Esophagus squamous epithelium (tissue), 5 donors: Measurements from ENCODE around the gene RETN. TPM values are rescaled to one million over a fixed set of nuclear protein-coding genes. Genes with fewer than 3 reads are reported as not detected.

ENCODE experiments used
- DNase-seq: peaks from one replicate; lab custom pipeline; 2025; lab: John Stamatoyannopoulos, UW
- H3K27ac ChIP-seq, 4 donors: fragments of 200-600 bp; sonication (generic); one replicate each; pipeline ENCODE4 v1.5.1; 2016 to 2019; ENCODE audit warnings: mild to moderate bottlenecking in 1 of 4
- H3K27me3 ChIP-seq, 4 donors: fragments of 200-600 bp; sonication (generic); 1 replicate in 3 of 4; 2 replicates in 1 of 4; pipeline versions ENCODE4 v1.5.1 to v1.6.0; 2017 to 2021; ENCODE audit warnings: antibody characterized with exemption in 1 of 4
- H3K36me3 ChIP-seq, 3 donors: fragments of 200-600 bp; sonication (generic); one replicate each; pipeline ENCODE4 v1.5.1; 2016 to 2019
- H3K4me1 ChIP-seq, 3 donors: fragments of 200-600 bp; sonication (generic); one replicate each; pipeline ENCODE4 v1.5.1; 2017 to 2019
- H3K4me3 ChIP-seq, 4 donors: fragments of 200-600 bp; sonication (generic); 1 replicate in 3 of 4; 2 replicates in 1 of 4; pipeline ENCODE4 v1.5.1; 2016 to 2019; ENCODE audit warnings: mild to moderate bottlenecking in 2 of 4, moderate library complexity in 1 of 4
- H3K9me3 ChIP-seq, 3 donors: fragments of 200-600 bp; sonication (generic); one replicate each; pipeline ENCODE4 v1.5.1; 2016 to 2019
- POLR2A ChIP-seq, 4 donors: fragments of 450-650 bp; IDR thresholded peaks; one replicate each; pipeline ENCODE4 v1.6.1; 2017; ENCODE audit warnings: antibody characterized with exemption in 4 of 4, mild to moderate bottlenecking in 4 of 4, moderate library complexity in 3 of 4
- WGBS, 2 donors: methylation state at CpG; one replicate each; pipeline ENCODE4 v1.1.5; 2018; 5-methylcytosine and 5-hydroxymethylcytosine counted together
- intact Hi-C: fragments of 100-400 bp; cut with DNase I; formaldehyde crosslinking; loops from one replicate; pipeline ENCODE4 v1.15.0; 2022
- total RNA-seq, 4 donors: library from RNA; depleted of rRNA; stranded (reverse); fragments of >200 nt; gene quantifications; one replicate each; pipeline ENCODE4 v1.1.0, GENCODE V29; 2016
- TF ChIP-seq, protein P1 (sequence below), 6 experiments: fragments of 450-650 bp in 4 of 6; fragments of 200-600 bp in 2 of 6; sonication (generic) in 2 of 6; IDR thresholded peaks; one replicate each; pipeline ENCODE4 v1.5.1; 2016 to 2019; ENCODE audit warnings: antibody characterized with exemption in 6 of 6, mild to moderate bottlenecking in 4 of 6, moderate library complexity in 4 of 6
- donor health status: DM: yes; HTN: yes; CAD: no.

The RETN gene
- total RNA-seq, 4 donors from 2014 or later, result 28.1 TPM; not detected in 3

DNA sequence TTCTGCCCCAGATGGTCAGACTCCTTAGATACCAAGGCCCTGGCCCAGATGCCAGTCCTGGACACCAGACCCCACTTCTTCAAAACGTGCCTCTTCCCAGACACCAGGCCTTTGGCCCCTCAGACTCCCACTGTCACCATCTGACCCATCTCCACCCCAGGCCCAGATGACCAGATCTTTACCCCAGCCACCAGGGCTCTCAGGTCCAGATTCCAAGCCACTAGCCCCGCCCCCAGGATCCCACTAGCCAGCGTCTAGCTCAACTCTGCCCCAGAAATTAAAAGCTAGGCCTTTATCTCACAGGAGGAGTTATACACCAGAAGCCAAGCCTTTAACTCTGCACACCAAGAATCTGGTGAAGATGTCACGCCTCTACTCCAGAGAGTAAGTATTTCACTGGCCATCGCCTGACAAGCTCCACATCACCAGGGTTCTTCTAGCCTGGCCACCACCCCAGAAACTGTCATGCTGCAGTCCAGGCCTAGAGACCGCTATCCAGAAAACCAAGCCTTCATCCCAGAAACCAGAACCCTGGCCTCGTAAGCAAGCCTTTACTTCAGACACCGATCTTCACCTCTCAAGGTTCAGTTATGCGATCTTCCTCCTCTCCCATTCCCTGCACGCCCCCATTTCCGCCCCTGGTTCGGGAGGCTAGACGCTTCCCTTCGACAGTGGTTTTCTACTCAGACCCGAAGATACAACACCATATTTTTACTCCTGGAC lies 40.1 kb upstream of the RETN start:
- Histone ChIP-seq H3K27ac (peak overlapping the region; percentile 60 to 94 (median 88)), H3K36me3 (peaks cover 14 to 54% (median 15%) of the 10 kb centered on the region in 3 donors), H3K4me3 (peak overlapping the region; percentile 68 to 98 (median 78)), H3K4me1 (peaks cover 25 to 41% (median 32%) of the 10 kb centered on the region in 3 donors), H3K27me3 (no peaks in the 10 kb centered on the region), H3K9me3 (no peaks in the 10 kb centered on the region)
- TF ChIP-seq, protein P1, sequence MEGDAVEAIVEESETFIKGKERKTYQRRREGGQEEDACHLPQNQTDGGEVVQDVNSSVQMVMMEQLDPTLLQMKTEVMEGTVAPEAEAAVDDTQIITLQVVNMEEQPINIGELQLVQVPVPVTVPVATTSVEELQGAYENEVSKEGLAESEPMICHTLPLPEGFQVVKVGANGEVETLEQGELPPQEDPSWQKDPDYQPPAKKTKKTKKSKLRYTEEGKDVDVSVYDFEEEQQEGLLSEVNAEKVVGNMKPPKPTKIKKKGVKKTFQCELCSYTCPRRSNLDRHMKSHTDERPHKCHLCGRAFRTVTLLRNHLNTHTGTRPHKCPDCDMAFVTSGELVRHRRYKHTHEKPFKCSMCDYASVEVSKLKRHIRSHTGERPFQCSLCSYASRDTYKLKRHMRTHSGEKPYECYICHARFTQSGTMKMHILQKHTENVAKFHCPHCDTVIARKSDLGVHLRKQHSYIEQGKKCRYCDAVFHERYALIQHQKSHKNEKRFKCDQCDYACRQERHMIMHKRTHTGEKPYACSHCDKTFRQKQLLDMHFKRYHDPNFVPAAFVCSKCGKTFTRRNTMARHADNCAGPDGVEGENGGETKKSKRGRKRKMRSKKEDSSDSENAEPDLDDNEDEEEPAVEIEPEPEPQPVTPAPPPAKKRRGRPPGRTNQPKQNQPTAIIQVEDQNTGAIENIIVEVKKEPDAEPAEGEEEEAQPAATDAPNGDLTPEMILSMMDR (IDR thresholded peaks at IDR 0.05), result no peak
- WGBS, 2 donors, result 4 to 7% methylated on average over 13 to 14 of the region's 15 CpGs
- no peak for DNase-seq
- intact Hi-C loops, result no loop called here

- intact Hi-C loops, result no loop called here
- WGBS, 2 donors, result 0 to 1% methylated on average over 9 to 14 of the region's 40 CpGs
- peaks cover 13 to 47% (median 15%) of the 10 kb centered on the region in 3 donors for H3K36me3 ChIP-seq
These were observed 39.3 kb upstream of the RETN start, which contains the start of the genes PET100 and XAB2 for GRCh38 chr19:7629347-7630054. Gene PET100, plus strand, starts transcription at chr19:7629793. Its CDS starts 41 bp downstream, at chr19:7629834. Gene XAB2, minus strand, starts transcription at chr19:7629545. Its CDS starts 18 bp downstream, at chr19:7629527.

DNA sequence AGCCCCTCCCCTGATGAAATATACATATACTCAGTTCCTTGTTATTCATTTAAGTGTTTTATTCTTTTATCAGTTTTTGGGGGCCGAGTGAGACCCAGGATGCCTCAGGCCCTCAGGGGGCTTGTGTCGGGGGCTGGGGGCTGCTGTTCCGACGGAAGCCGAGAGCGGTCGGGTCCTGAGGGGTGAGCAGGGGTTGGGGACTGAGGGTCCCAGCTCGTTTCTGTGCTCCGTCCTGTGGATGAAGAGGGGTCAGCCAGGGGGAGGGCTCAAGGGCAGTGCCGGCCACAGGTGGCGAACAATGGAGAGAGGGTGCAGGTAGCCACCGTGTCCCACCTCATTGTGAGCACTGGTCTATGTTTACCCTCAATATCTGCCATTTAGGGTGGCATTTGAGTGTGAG lies 37.3 kb upstream of the RETN start:
- Histone ChIP-seq H3K27me3 (peaks cover 0 to 13% (median 0%) of the 10 kb centered on the region in 4 donors), H3K4me1 (peaks cover 25 to 55% (median 32%) of the 10 kb centered on the region in 3 donors), H3K9me3 (no peaks in the 10 kb centered on the region), H3K36me3 (peaks cover 0 to 26% (median 8%) of the 10 kb centered on the region in 3 donors), H3K27ac (no peak overlapping the region), H3K4me3 (no peak overlapping the region)
- no peak for DNase-seq
- intact Hi-C loops, result no loop called here
- TF ChIP-seq, protein P1 (IDR thresholded peaks at IDR 0.05), result no peak
- TF ChIP-seq POLR2A (IDR thresholded peaks at IDR 0.05), result no peak
- WGBS, 2 donors, result 75% methylated on average over 4 of the region's 12 CpGs; no CpG with 5 or more reads in 1 of the 2 donors

More at GRCh38 chr19:7629347-7630054, 39.3 kb upstream of the RETN start, which contains the start of the genes PET100 and XAB2:
- Histone ChIP-seq H3K27me3 (no peaks in the 10 kb centered on the region), H3K9me3 (no peaks in the 10 kb centered on the region), H3K27ac (peak within 1 kb of the TSS; percentile 83 to 96 (median 90)), H3K4me1 (peaks cover 25 to 41% (median 32%) of the 10 kb centered on the region in 3 donors), H3K4me3 (peak within 1 kb of the TSS; percentile 68 to 98 (median 78))
- peak in 2 of 4 donors; percentile 28 to 31 for TF ChIP-seq POLR2A (IDR thresholded peaks at IDR 0.05)
- TF ChIP-seq, protein P1 (IDR thresholded peaks at IDR 0.05), result peak in 1 of 6 experiments; percentile 31
- peak; percentile 89 for DNase-seq

DNA sequence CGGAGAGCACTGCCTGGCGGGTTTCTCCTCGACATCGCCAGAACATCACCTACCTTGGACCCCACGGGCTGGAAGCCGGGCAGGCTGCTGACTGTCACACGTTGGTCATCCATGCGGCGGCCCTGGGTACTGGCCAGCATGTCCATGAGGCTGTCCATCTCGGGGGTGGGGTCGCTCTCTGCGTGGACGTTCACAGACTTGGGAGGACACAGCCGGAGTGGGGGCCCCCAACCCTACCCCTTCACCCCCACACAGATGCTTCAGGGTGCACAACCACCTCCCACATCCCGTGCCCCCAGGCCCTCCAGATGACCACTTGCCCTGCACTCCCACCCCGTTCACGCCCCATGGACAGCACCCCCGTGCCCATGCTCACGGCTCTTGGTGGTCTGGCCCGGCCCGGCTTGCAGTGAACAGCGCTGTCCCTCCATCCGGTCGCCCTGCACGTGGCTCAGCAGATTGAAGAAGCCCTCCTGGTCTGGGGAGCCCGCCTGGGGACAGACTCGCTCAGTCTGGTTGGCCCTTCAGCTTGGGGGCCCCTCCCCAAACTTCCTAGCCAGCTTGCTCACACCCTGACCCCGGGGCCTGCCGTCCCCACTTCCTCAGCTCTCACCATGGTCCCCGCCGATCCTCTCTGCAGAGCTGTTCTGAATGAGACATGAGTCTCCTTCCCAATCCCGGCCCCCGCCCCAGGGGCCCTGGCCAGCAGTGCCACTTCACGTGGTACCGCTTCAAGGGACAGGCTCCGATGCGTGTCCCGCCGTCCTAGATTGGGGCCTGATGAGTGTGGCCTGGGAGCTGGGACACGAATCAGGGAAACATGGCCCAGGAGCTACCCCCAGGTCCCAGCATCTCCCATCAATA lies 36.3 kb upstream of the RETN start:
- Histone ChIP-seq H3K4me3 (no peak overlapping the region), H3K4me1 (peaks cover 25 to 58% (median 31%) of the 10 kb centered on the region in 3 donors), H3K9me3 (no peaks in the 10 kb centered on the region), H3K27me3 (peaks cover 0 to 23% (median 0%) of the 10 kb centered on the region in 4 donors), H3K27ac (no peak overlapping the region), H3K36me3 (peaks cover 0 to 16% (median 8%) of the 10 kb centered on the region in 3 donors)
- 90 to 91% methylated on average over 5 to 21 of the region's 40 CpGs for WGBS, 2 donors
- no peak for DNase-seq
- intact Hi-C loops, result no loop called here
- TF ChIP-seq, protein P1 (IDR thresholded peaks at IDR 0.05), result no peak
- no peak for TF ChIP-seq POLR2A (IDR thresholded peaks at IDR 0.05)
